GM19452 (cell line): Measurements from ENCODE around the gene FAM241B.

ENCODE experiments used
- ATAC-seq: cut with Tn5 transposase; IDR thresholded peaks from one replicate; pipeline ENCODE4 v1.9.1; 2021; ENCODE audit not compliant: unreplicated experiment

Gene FAM241B

GRCh38 chr10:69647819-69648218 lies 17.8 kb downstream of the FAM241B start:
- ATAC-seq = no peak

DNA sequence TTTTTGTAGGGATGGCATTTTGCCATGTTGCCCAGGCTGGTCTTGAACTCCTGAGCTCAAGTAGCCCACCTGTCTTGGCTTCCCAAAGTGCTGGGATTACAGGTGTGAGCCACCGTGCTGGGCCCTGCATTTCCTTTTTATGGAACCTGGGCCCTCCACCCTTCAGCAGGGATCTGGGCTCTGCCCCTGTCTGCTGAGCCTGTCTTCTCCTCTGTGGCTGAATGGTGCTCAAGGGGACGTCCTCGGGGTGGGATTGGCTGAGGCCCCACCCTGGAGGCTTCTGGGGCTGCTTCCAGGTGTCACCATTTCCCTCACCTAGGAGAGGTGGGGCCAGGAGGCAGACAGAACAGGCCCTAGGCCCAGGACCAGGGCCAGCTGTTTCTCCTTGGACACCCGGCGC lies 18.4 kb downstream of the FAM241B start:
- ATAC-seq = no peak

- ATAC-seq = no peak
Observed at GRCh38 chr10:69649786-69650550, 19.9 kb downstream of the FAM241B start.

DNA sequence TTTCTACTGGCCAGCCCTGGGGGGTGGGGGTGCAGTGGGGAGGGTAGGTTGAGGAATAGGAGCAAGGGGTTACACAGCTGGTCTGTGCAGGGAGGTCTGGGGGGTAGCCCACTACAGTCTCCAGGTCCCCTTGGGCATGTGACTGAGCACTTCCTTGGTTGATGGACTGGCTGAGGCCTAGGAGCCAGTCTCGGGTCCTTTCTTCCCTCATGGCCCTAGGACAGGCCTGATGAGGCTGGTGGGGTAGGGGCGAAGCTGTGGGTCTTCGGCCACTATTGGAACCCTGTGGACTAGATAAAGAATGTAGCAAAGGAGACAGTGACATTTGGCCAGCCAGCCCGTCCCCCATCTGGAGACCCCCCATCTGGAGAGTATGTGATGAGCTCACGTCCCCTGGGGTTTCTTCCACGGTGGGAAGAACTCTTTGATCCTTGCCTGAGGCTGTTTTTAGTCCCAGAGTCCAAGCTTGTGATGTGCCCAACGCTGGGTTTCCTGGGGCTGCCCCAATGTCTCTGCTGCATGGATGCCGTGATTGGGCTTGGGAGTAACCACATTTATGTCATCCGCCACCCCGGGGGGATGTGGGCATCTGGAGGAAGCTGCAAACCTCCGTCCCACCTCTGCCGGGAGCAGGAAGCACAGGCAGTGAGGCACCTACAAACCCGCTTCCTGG lies 20.7 kb downstream of the FAM241B start:
- no peak for ATAC-seq

DNA sequence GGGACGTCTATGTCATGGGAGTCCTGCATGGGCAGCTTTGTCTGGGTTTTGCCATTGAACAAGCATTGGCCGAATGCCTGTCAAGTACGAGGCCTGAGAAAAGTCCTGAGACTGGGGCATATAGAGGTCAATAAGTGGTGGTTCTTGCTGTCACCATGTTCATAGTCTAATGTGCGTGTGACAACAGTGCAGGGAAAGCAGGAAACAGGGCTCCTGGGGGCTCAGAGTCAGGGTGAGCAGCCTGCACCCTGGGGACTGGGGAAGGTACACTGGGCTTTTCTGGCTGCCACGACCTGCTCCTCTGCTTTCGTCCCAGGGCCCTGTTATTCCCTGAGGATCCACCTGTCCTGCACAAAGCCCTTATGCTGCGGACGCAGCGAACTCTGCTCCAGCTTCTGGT lies 21.3 kb downstream of the FAM241B start:
- ATAC-seq = no peak

DNA sequence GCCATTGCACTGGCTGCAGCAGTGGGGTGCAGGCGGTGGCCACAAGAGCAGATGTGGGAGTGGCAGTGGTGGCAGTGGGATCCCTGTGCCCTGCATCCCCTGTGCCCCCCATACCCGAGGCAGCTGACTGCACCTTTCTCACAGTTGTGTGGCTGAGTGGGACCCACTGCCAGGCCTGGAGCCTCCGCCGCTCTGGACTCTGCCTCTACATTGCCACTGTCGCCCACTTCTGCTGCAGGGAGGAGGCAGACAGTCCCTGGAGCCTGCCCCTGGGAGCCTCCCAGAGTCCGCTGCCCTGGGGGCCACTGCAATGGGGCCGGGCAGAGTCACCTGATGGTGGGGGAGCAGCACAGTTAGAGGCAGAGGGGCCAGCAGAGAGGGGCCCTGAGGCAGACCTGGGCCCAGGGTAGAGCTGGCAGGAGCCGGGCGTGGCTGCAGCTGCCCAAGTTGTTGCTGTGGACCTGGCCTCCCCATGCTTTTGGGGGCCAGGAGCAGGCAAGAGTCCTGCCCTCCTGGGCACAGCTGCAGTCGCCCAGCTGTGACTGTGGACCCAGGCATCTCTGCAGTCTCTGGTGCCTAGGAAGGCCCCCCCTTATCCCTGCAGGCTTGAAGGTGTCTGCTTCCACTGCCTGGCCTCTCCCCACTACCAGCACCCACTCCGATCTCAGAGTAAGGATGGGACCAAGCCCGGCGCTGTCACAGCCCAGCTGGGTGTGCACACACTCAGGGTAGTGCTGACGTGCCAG lies 22.2 kb downstream of the FAM241B start:
- no peak for ATAC-seq

- no peak for ATAC-seq
Observed at GRCh38 chr10:69652857-69653199, 22.8 kb downstream of the FAM241B start.

- ATAC-seq = no peak
Observed at GRCh38 chr10:69653561-69653960, 23.5 kb downstream of the FAM241B start.

GRCh38 chr10:69655124-69655867 lies 25.2 kb downstream of the FAM241B start:
- ATAC-seq = no peak

GRCh38 chr10:69655868-69656555 lies 26.0 kb downstream of the FAM241B start:
- no peak for ATAC-seq

- no peak for ATAC-seq
Observed at GRCh38 chr10:69656742-69657269, 26.8 kb downstream of the FAM241B start.

GRCh38 chr10:69657430-69657829 lies 27.4 kb downstream of the FAM241B start:
- ATAC-seq = no peak

- no peak for ATAC-seq
Observed at GRCh38 chr10:69657866-69658265, 27.8 kb downstream of the FAM241B start.

GRCh38 chr10:69659241-69660038 lies 29.4 kb downstream of the FAM241B start:
- ATAC-seq = no peak

DNA sequence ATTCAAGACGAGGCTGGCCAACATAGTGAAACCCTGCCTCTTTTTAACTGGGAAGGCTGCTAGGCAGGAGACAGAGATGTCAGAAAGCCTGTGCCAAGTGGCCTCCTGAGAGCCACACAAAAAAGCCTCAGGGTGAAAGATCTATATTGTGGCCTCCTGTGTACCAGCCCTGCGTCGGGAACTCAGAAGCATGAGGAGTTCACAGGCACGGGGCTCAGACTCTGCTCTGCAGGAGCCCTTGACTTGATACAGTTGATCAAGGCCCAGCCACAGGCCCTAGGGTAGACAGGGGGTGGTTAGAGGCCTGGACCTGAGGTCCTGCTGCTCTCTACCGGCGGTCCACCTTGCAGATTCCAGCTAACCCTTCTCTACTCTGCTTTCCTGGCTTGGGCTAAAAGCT lies 30.2 kb downstream of the FAM241B start:
- ATAC-seq = no peak

DNA sequence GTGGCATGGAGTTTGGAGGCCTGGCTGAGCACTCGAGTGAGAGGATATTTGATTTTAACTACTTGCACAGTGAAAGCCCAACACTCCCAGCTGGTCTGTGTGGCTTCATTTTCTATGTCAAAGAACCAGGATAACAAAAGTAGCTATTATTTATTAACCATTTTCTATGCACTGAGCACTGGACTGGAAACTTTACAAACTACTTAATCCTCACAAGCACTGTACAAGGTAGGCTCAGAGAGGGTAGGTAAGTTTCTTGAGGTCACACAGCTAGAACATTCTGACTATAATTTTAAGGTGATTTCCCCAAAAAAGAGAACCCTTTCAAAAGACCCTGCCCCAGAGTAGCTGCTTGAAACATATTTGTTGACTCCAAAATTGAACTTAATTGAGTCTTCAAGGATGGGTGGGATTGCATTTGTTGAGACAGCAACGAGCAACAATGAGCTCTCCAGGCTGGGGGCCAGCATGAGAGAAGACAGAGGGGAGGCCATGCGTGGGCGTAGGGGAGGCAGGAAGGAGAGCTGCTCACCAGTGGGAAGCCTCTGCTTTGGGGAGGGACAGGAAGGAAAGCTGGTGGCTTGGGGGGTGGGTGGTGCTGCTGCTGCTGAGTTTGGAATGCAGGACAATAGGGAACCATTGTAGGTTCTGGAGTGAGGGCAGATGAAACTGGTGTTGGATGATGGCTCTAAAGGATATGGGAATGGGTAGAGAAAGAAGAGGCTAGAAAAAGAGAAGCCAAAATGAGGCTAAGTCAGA lies 31.5 kb downstream of the FAM241B start:
- no peak for ATAC-seq

- ATAC-seq = no peak
Observed at GRCh38 chr10:69662173-69662877, 32.3 kb downstream of the FAM241B start.

DNA sequence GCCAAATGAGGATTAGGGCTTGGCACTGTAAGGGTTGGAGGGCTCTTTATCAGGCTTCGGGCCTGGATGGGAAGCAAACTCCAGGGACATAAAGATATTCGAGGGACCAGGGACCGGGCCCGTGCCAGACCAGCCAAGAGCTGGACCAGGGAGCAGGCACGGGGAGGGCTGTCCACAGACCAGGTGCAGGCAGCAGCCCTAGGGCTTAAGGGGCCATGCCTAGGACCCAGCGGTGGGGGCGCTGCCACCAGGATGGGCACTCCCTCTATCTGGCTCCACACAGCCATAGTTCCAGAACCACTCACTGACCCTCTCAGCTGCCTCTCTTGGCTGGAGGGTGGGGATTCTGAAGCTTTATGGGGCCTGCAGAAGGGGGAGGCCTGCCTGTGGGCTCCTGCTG lies 32.9 kb downstream of the FAM241B start:
- no peak for ATAC-seq
